ENCODE data around the gene PHKB. TPM values are rescaled to one million over a fixed set of nuclear protein-coding genes. Genes with fewer than 3 reads are reported as not detected.

Gene PHKB
- polyA plus RNA-seq, 1 donor from 2014 or later: 99.5 TPM

- Histone ChIP-seq H3K36me3 (ENCODE audit: insufficient read depth, low read length) (peaks cover 7% of the 10 kb centered on the region), H2AFZ (ENCODE audit: low read depth, low read length) (no peak overlapping the region), H3K9me2 (ENCODE audit: insufficient read depth, low read length) (no peaks in the 10 kb centered on the region), H3K4me2 (ENCODE audit: low read length) (no peak overlapping the region), H3K9me3 (ENCODE audit: low read length) (no peaks in the 10 kb centered on the region), H3K9ac (ENCODE audit: low read length) (no peak overlapping the region), H3K27me3 (ENCODE audit: insufficient read depth, low read depth, low read length) (no peaks in the 10 kb centered on the region), H3F3A (ENCODE audit: insufficient read depth, low read length, poor library complexity, severe bottlenecking) (no peaks in the 10 kb centered on the region), H3K79me2 (replicated peaks; ENCODE audit: insufficient read depth, low read length) (no peaks in the 10 kb centered on the region), H4K20me1 (ENCODE audit: insufficient read depth) (no peaks in the 10 kb centered on the region), H3K4me3 (ENCODE audit: low read length) (no peak overlapping the region), H3K27ac (ENCODE audit: low read length) (no peak overlapping the region)
- no peak for TF ChIP-seq RAD21 (conservative IDR thresholded peaks at IDR 0.05)
Observed at GRCh38 chr16:47519037-47519436, 57.9 kb downstream of the PHKB start.

GRCh38 chr16:47519546-47519945 is 58.4 kb downstream of the PHKB start:
- no peaks in the 10 kb centered on the region for H4K20me1 ChIP-seq (ENCODE audit: insufficient read depth)

More at GRCh38 chr16:47519546-47519945, 58.4 kb downstream of the PHKB start:
- no peaks in the 10 kb centered on the region for H3K79me2 ChIP-seq (replicated peaks; ENCODE audit: insufficient read depth, low read length)
- peaks cover 4% of the 10 kb centered on the region for H3K36me3 ChIP-seq (ENCODE audit: insufficient read depth, low read length)
- no peak overlapping the region for H2AFZ ChIP-seq (ENCODE audit: low read depth, low read length)
- no peaks in the 10 kb centered on the region for H3K27me3 ChIP-seq (ENCODE audit: insufficient read depth, low read depth, low read length)
- H3K9ac ChIP-seq (ENCODE audit: low read length): no peak overlapping the region
- no peak overlapping the region for H3K4me3 ChIP-seq (ENCODE audit: low read length)
- no peaks in the 10 kb centered on the region for H3F3A ChIP-seq (ENCODE audit: insufficient read depth, low read length, poor library complexity, severe bottlenecking)
- TF ChIP-seq MXI1 (conservative IDR thresholded peaks at IDR 0.05; ENCODE audit: poor library complexity, severe bottlenecking): no peak
- no peak for TF ChIP-seq REST (IDR thresholded peaks at IDR 0.05; ENCODE audit: borderline replicate concordance)
- TF ChIP-seq EZH2 (IDR thresholded peaks at IDR 0.05; ENCODE audit: borderline replicate concordance, insufficient read depth, low read length, poor library complexity, severe bottlenecking): no peak
- TF ChIP-seq CTCF (IDR thresholded peaks at IDR 0.05; ENCODE audit: poor library complexity, severe bottlenecking): no peak
- TF ChIP-seq SMC3 (conservative IDR thresholded peaks at IDR 0.05; ENCODE audit: poor library complexity): no peak
- no peak for TF ChIP-seq POLR2AphosphoS5 (IDR thresholded peaks at IDR 0.05)
- no peak for TF ChIP-seq EP300 (conservative IDR thresholded peaks at IDR 0.05; ENCODE audit: poor library complexity, severe bottlenecking)
- no peak for TF ChIP-seq TAF1 (IDR thresholded peaks at IDR 0.05; ENCODE audit: low read depth)
- TF ChIP-seq RAD21 (conservative IDR thresholded peaks at IDR 0.05): no peak
- H3K4me2 ChIP-seq (ENCODE audit: low read length): no peak overlapping the region
- H3K9me2 ChIP-seq (ENCODE audit: insufficient read depth, low read length): no peaks in the 10 kb centered on the region
- H3K9me3 ChIP-seq (ENCODE audit: low read length): no peaks in the 10 kb centered on the region
- H3K27ac ChIP-seq (ENCODE audit: low read length): no peak overlapping the region
